Liver (tissue), 9 donors: Measurements from ENCODE around the gene TESK2. TPM values are rescaled to one million over a fixed set of nuclear protein-coding genes. Genes with fewer than 3 reads are reported as not detected.
"Not testable (repeated sequence)": the region's sequence is repeated elsewhere in the genome, so short reads cannot be mapped to it uniquely, and the experiment has no call there.

ENCODE experiments used
- DNase-seq: peaks from one replicate; pipeline ENCODE4 v3.0.0-alpha.2; 2017; ENCODE audit warnings: low spot score
- H3K27ac ChIP-seq, 2 donors: one replicate each; pipeline ENCODE4 v1.7.0; 2013; ENCODE audit warnings: inconsistent platforms in 2 of 2, low read length in 2 of 2, control low read depth in 1 of 2, low read depth in 1 of 2, mild to moderate bottlenecking in 1 of 2
- H3K27me3 ChIP-seq, 4 donors: one replicate each; pipeline versions ENCODE4 v1.6.1 to v1.7.0; 2013; ENCODE audit warnings: low read length in 3 of 4, inconsistent platforms in 1 of 4, mild to moderate bottlenecking in 1 of 4, moderate library complexity in 1 of 4; ENCODE audit not compliant: control insufficient read depth in 4 of 4, insufficient read depth in 4 of 4
- H3K36me3 ChIP-seq, 4 donors: one replicate each; pipeline versions ENCODE4 v1.6.1 to v1.7.0; 2013; ENCODE audit warnings: low read length in 3 of 4, mild to moderate bottlenecking in 3 of 4, low read depth in 1 of 4, moderate library complexity in 1 of 4; ENCODE audit not compliant: control insufficient read depth in 4 of 4, insufficient read depth in 3 of 4
- H3K4me1 ChIP-seq, 4 donors: one replicate each; pipeline versions ENCODE4 v1.6.1 to v1.7.0; 2013; ENCODE audit warnings: low read length in 3 of 4, mild to moderate bottlenecking in 3 of 4, moderate library complexity in 1 of 4; ENCODE audit not compliant: control insufficient read depth in 4 of 4, insufficient read depth in 4 of 4
- H3K4me3 ChIP-seq, 3 donors: one replicate each; pipeline versions ENCODE4 v1.6.1 to v1.7.0; 2013; ENCODE audit warnings: low read length in 3 of 3, control low read depth in 1 of 3, low read depth in 1 of 3, mild to moderate bottlenecking in 1 of 3
- H3K9ac ChIP-seq, 2 donors: one replicate each; pipeline ENCODE4 v1.7.0; 2013; ENCODE audit warnings: low read length in 2 of 2, mild to moderate bottlenecking in 2 of 2, moderate library complexity in 2 of 2, control low read depth in 1 of 2, low read depth in 1 of 2
- H3K9me3 ChIP-seq, 4 donors: one replicate each; pipeline versions ENCODE4 v1.6.1 to v1.7.0; 2013; ENCODE audit warnings: low read length in 3 of 4; ENCODE audit not compliant: control insufficient read depth in 4 of 4
- ATF3 ChIP-seq: IDR thresholded peaks from 2 replicates; pipeline ENCODE4 v1.6.1; 2016; ENCODE audit warnings: antibody characterized with exemption
- CTCF ChIP-seq: fragments of 150-350 bp; IDR thresholded peaks from 2 replicates; pipeline ENCODE4 v1.5.1; 2017; ENCODE audit warnings: improper control_type of control experiment, low read depth, low read length; ENCODE audit not compliant: missing input control
- EGR1 ChIP-seq, 2 donors: IDR thresholded peaks; 2 replicates each; pipeline ENCODE4 v1.6.1; 2016 to 2018; ENCODE audit warnings: antibody characterized with exemption in 2 of 2, low read depth in 2 of 2
- FOXA1 ChIP-seq: IDR thresholded peaks from 2 replicates; pipeline ENCODE4 v1.6.1; 2016; ENCODE audit warnings: antibody characterized with exemption
- FOXA2 ChIP-seq: IDR thresholded peaks from 2 replicates; pipeline ENCODE4 v1.6.1; 2016; ENCODE audit warnings: antibody characterized with exemption
- GABPA ChIP-seq, 2 donors: IDR thresholded peaks in 1 of 2; conservative IDR thresholded peaks in 1 of 2; 2 replicates each; pipeline ENCODE4 v1.6.1; 2016; ENCODE audit warnings: antibody characterized with exemption in 2 of 2, mild to moderate bottlenecking in 1 of 2, moderate library complexity in 1 of 2
- HNF4A ChIP-seq, 2 donors: conservative IDR thresholded peaks; 2 replicates each; pipeline ENCODE4 v1.6.1; 2016; ENCODE audit warnings: antibody characterized with exemption in 2 of 2, mild to moderate bottlenecking in 2 of 2
- HNF4G ChIP-seq: IDR thresholded peaks from 2 replicates; pipeline ENCODE4 v1.6.1; 2016; ENCODE audit warnings: antibody characterized with exemption
- JUND ChIP-seq, 2 donors: IDR thresholded peaks; 2 replicates each; pipeline ENCODE4 v1.6.1; 2016; ENCODE audit warnings: antibody characterized with exemption in 2 of 2
- NR2F2 ChIP-seq: IDR thresholded peaks from 2 replicates; pipeline ENCODE4 v1.6.1; 2016; ENCODE audit warnings: antibody characterized with exemption
- RAD21 ChIP-seq, 2 donors: IDR thresholded peaks; 2 replicates each; pipeline ENCODE4 v1.6.1; 2016; ENCODE audit warnings: antibody characterized with exemption in 2 of 2, mild to moderate bottlenecking in 2 of 2
- RXRA ChIP-seq, 2 donors: IDR thresholded peaks; 2 replicates each; pipeline ENCODE4 v1.6.1; 2017 to 2018; ENCODE audit warnings: antibody characterized with exemption in 2 of 2, mild to moderate bottlenecking in 1 of 2
- SP1 ChIP-seq: IDR thresholded peaks from 2 replicates; pipeline ENCODE4 v1.6.1; 2018; ENCODE audit warnings: antibody characterized with exemption, mild to moderate bottlenecking
- TAF1 ChIP-seq: conservative IDR thresholded peaks from 2 replicates; pipeline ENCODE4 v1.6.1; 2016; ENCODE audit warnings: antibody characterized with exemption, mild to moderate bottlenecking
- YY1 ChIP-seq: IDR thresholded peaks from 2 replicates; pipeline ENCODE4 v1.6.1; 2016; ENCODE audit warnings: antibody characterized with exemption, mild to moderate bottlenecking
- WGBS: extraction: QIAGEN DNeasy Blood & Tissue Kit; methylation state at CpG from one replicate; pipeline ENCODE4 v1.1.7; 2013; 5-methylcytosine and 5-hydroxymethylcytosine counted together
- polyA plus RNA-seq, 2 donors: library from polyadenylated mRNA; stranded (reverse) in 1 of 2; unstranded in 1 of 2; fragments of 200-250 nt in 1 of 2; fragments of >200 nt in 1 of 2; fragmentation: Nextera tagmentation in 1 of 2; extraction: Ambion mirVana in 1 of 2; gene quantifications; one replicate each; pipeline versions ENCODE4 v1.2.1 to v1.2.3, GENCODE V29; 2013 to 2015
- total RNA-seq, 2 donors: library from RNA; depleted of rRNA; stranded (reverse); fragments of >200 nt; gene quantifications; one replicate each; pipeline ENCODE4 v1.2.3, GENCODE V29; 2014
- TF ChIP-seq, protein P1 (sequence below): IDR thresholded peaks from 2 replicates; pipeline ENCODE4 v1.6.1; 2016; ENCODE audit warnings: antibody characterized with exemption, mild to moderate bottlenecking
- TF ChIP-seq, protein P2 (sequence below): IDR thresholded peaks from 2 replicates; pipeline ENCODE4 v1.6.1; 2016; ENCODE audit warnings: antibody characterized with exemption
- TF ChIP-seq, protein P3 (sequence below): IDR thresholded peaks from 2 replicates; pipeline ENCODE4 v1.6.1; 2016; ENCODE audit warnings: antibody characterized with exemption
- donor health status: healthy.
- donor health status: healthy.
- donor health status: healthy.
- donor health status: healthy.
- donor health status: healthy.

The TESK2 gene
- total and polyA plus RNA-seq, 4 donors, result 2.4 to 8.2 (median 5.2) TPM

GRCh38 chr1:45526135-45526644, 35.2 kb upstream of the TESK2 start:
- Histone ChIP-seq H3K9me3 (no peaks in the 10 kb centered on the region), H3K27me3 (no peaks in the 10 kb centered on the region), H3K4me3 (no peak overlapping the region), H3K27ac (no peak overlapping the region), H3K9ac (no peak overlapping the region), H3K4me1 (peaks cover 4 to 14% (median 5%) of the 10 kb centered on the region in 4 donors), H3K36me3 (no peaks in the 10 kb centered on the region)
- TF ChIP-seq SP1 (peak; percentile 58), CTCF (no peak), FOXA1 (no peak), NR2F2 (no peak), JUND (IDR thresholded peaks at IDR 0.05) (peak in 1 of 2 donors; percentile 33), HNF4A (conservative IDR thresholded peaks at IDR 0.05) (peak; percentile 76 to 80), YY1 (peak; percentile 18), FOXA2 (peak; percentile 23), RXRA (IDR thresholded peaks at IDR 0.05) (peak; percentile 42 to 51), HNF4G (no peak), EGR1 (IDR thresholded peaks at IDR 0.05; ENCODE audit: low read depth in 2 of 2) (no peak), RAD21 (IDR thresholded peaks at IDR 0.05) (peak in 1 of 2 donors; percentile 23), GABPA (IDR thresholded peaks at IDR 0.05 in 1 of 2, conservative IDR thresholded peaks at IDR 0.05 in 1 of 2) (no peak), ATF3 (no peak), TAF1 (no peak)
- TF ChIP-seq, protein P1, sequence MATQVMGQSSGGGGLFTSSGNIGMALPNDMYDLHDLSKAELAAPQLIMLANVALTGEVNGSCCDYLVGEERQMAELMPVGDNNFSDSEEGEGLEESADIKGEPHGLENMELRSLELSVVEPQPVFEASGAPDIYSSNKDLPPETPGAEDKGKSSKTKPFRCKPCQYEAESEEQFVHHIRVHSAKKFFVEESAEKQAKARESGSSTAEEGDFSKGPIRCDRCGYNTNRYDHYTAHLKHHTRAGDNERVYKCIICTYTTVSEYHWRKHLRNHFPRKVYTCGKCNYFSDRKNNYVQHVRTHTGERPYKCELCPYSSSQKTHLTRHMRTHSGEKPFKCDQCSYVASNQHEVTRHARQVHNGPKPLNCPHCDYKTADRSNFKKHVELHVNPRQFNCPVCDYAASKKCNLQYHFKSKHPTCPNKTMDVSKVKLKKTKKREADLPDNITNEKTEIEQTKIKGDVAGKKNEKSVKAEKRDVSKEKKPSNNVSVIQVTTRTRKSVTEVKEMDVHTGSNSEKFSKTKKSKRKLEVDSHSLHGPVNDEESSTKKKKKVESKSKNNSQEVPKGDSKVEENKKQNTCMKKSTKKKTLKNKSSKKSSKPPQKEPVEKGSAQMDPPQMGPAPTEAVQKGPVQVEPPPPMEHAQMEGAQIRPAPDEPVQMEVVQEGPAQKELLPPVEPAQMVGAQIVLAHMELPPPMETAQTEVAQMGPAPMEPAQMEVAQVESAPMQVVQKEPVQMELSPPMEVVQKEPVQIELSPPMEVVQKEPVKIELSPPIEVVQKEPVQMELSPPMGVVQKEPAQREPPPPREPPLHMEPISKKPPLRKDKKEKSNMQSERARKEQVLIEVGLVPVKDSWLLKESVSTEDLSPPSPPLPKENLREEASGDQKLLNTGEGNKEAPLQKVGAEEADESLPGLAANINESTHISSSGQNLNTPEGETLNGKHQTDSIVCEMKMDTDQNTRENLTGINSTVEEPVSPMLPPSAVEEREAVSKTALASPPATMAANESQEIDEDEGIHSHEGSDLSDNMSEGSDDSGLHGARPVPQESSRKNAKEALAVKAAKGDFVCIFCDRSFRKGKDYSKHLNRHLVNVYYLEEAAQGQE, result no peak
- TF ChIP-seq, protein P2, sequence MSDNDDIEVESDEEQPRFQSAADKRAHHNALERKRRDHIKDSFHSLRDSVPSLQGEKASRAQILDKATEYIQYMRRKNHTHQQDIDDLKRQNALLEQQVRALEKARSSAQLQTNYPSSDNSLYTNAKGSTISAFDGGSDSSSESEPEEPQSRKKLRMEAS, result no peak
- TF ChIP-seq, protein P3, sequence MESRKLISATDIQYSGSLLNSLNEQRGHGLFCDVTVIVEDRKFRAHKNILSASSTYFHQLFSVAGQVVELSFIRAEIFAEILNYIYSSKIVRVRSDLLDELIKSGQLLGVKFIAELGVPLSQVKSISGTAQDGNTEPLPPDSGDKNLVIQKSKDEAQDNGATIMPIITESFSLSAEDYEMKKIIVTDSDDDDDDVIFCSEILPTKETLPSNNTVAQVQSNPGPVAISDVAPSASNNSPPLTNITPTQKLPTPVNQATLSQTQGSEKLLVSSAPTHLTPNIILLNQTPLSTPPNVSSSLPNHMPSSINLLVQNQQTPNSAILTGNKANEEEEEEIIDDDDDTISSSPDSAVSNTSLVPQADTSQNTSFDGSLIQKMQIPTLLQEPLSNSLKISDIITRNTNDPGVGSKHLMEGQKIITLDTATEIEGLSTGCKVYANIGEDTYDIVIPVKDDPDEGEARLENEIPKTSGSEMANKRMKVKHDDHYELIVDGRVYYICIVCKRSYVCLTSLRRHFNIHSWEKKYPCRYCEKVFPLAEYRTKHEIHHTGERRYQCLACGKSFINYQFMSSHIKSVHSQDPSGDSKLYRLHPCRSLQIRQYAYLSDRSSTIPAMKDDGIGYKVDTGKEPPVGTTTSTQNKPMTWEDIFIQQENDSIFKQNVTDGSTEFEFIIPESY, result peak; percentile 32
- 92% methylated on average over 1 of the region's 1 CpG for WGBS
- no peak for DNase-seq

GRCh38 chr1:45523975-45524374, 33.0 kb upstream of the TESK2 start:
- not testable (repeated sequence) for H3K27me3 ChIP-seq, H3K9me3 ChIP-seq, H3K36me3 ChIP-seq, H3K27ac ChIP-seq, H3K4me3 ChIP-seq, DNase-seq, H3K9ac ChIP-seq
- WGBS, result 93% methylated on average over 10 of the region's 10 CpGs
- H3K4me1 ChIP-seq, result peaks cover 10 to 25% (median 14%) of the 10 kb centered on the region in 4 donors

DNA sequence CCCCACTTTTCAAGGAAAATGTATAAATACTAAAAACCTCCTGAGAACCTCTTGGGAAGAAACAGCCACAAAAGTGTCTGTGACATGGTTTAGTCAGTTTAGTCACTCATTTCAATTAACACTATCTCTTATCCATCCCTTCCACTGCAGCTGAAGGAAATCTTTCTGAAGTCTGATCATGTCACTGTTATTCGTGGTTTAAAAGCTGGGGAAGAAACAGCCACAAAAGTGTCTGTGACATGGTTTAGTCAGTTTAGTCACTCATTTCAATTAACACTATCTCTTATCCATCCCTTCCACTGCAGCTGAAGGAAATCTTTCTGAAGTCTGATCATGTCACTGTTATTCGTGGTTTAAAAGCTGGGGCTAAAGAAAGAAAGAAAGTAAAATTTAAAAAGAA, 32.6 kb upstream of the TESK2 start:
- 87% methylated on average over 2 of the region's 2 CpGs for WGBS
- not testable (repeated sequence) for H3K9me3 ChIP-seq, H3K27me3 ChIP-seq, DNase-seq, H3K4me3 ChIP-seq, H3K36me3 ChIP-seq, H3K9ac ChIP-seq, H3K27ac ChIP-seq
- H3K4me1 ChIP-seq, result peaks cover 10 to 29% (median 18%) of the 10 kb centered on the region in 4 donors
